HG02943 (cell line): ENCODE results near the gene EXOC6.
"Not testable (repeated sequence)": the region's sequence is repeated elsewhere in the genome, so short reads cannot be mapped to it uniquely, and the experiment has no call there.

Experiments used
- ATAC-seq: cut with Tn5 transposase; IDR thresholded peaks from one replicate; pipeline ENCODE4 v1.9.1; 2021; ENCODE audit warnings: mild to moderate bottlenecking, low read depth, moderate library complexity; ENCODE audit not compliant: unreplicated experiment

EXOC6 gene

GRCh38 chr10:93099670-93100069 is 251.3 kb downstream of the EXOC6 start:
- no peak for ATAC-seq

GRCh38 chr10:93101148-93101547 is 252.8 kb downstream of the EXOC6 start:
- not testable (repeated sequence) for ATAC-seq

DNA sequence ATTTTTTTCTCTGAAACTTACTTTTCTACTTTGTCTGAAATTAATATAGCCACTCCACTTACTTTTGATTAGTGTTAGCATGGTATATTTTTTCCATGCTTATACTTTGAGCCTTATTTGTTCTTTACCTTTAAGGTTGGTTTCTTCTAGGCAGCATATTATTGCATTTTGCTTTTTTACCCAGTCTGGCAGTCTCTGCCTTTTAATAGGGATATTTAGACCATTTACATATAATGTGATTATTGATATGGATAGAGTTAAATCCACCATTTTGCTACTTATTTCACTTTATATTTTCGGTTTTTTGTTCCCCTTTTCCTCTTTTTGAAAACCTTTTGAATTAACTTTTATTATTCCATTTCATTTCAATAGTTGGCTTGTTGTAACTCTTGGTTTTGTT is 255.6 kb downstream of the EXOC6 start:
- no peak for ATAC-seq

GRCh38 chr10:93106631-93107072 is 258.3 kb downstream of the EXOC6 start:
- no peak for ATAC-seq
